LNCaP clone FGC (cell line): ENCODE results near the gene PRKN.

ENCODE experiments used
- DNase-seq: peaks from one replicate; pipeline ENCODE4 v3.0.0-alpha.2; 2011; ENCODE audit warnings: low read depth
- H3K4me3 ChIP-seq: 2 replicates; pipeline ENCODE4 v1.5.1; 2011; ENCODE audit warnings: mild to moderate bottlenecking, low read depth, low read length, control low read depth
- CTCF ChIP-seq: IDR thresholded peaks from 2 replicates; pipeline ENCODE4 v1.5.1; 2012; ENCODE audit warnings: mild to moderate bottlenecking; ENCODE audit not compliant: control insufficient read depth, insufficient read depth; ENCODE audit errors: extremely low read depth

PRKN gene

DNA sequence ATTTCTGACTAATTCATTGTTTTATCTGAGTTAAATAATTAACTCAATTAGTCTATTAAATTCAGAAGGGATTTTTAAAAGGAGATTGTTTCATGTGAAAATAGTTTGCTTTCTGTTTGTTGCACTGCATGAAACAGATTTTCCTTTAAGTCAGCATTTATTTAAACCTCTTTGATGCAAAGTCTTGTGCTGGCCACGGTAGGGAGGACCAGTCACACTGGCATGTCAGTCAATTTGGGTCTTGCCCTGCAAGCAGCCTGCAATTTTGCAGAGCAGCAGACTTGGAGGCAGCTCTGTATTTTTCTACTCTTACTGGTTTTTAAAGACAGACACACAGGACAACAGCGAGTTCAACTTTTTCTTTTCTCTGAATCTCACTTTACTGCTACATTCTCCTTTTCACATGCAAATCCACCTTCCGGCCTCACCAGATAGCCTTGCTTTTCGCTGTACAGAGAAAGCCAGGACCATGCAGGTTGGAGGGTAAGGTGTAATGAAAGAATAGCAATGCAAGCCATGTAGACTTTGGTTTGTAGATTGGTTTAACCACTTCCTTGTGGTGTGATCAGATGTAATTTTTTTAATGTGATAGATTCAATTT lies 763.8 kb downstream of the PRKN start:
- no peak for DNase-seq
- H3K4me3 ChIP-seq: no peak overlapping the region
- TF ChIP-seq CTCF: no peak

GRCh38 chr6:161963181-161963580 lies 764.4 kb downstream of the PRKN start:
- no peak for TF ChIP-seq CTCF
- DNase-seq: no peak
- H3K4me3 ChIP-seq: no peak overlapping the region

DNA sequence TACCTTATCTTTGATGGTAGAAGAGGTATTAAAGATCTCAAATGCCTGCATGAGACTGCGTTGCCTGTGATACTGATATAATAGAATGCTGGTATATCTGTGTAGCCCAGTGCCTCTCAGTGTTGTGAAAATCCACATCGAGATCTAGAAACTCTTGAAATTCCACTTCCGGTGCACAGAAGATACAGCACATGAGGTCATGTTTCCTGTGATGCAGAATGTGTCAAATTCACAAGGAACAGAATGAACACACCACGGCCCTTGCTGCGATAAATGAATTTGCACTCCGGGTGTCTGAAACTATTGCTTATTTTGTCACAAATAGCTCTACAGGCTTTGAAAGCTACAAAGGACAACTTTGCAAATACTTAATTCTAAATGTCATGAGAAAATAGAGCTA lies 765.8 kb downstream of the PRKN start:
- TF ChIP-seq CTCF: no peak
- DNase-seq: no peak
- no peak overlapping the region for H3K4me3 ChIP-seq

- no peak for TF ChIP-seq CTCF
- H3K4me3 ChIP-seq: no peak overlapping the region
- DNase-seq: no peak
These were observed 766.5 kb downstream of the PRKN start for GRCh38 chr6:161961046-161961445.

DNA sequence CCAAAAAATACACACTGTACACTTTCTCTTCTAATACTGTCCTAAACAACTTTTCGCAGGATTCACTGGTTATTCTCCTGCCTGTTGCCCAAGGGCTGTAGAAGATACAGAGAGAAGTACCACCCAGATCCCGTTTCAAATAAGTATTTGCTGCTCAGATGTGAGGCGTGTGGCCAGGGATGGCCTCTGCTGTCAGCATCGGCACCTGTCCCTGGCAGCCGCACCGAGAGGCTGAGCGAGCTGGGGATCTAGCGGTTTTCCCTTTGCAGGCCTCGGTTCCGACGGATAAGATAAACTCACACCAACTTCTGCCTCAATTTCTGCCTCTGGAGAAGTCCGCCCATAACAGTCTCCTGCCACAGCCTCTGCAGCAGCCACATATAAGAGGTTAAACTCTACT lies 768.5 kb downstream of the PRKN start:
- no peak for TF ChIP-seq CTCF
- no peak for DNase-seq
- H3K4me3 ChIP-seq: no peak overlapping the region

DNA sequence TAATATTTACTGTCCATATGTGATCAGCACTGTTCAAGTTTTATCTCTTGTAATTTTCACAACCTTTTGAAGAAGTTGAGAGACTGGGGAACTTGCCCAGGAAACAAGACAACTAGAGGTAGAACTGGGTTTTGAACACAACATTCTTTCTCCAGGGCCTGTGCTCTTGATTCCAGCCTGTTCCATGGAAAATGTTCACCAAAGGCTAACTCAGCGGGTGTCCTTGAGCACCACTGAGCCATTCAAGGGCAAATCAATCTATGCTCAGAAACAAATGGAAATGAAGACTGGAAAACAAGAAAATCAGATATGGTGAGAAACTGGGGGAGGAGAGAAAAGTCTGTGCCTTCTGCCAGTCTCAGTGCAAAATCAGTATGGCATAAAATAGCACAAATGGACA lies 771.5 kb downstream of the PRKN start:
- no peak for DNase-seq
- no peak for TF ChIP-seq CTCF
- no peak overlapping the region for H3K4me3 ChIP-seq

DNA sequence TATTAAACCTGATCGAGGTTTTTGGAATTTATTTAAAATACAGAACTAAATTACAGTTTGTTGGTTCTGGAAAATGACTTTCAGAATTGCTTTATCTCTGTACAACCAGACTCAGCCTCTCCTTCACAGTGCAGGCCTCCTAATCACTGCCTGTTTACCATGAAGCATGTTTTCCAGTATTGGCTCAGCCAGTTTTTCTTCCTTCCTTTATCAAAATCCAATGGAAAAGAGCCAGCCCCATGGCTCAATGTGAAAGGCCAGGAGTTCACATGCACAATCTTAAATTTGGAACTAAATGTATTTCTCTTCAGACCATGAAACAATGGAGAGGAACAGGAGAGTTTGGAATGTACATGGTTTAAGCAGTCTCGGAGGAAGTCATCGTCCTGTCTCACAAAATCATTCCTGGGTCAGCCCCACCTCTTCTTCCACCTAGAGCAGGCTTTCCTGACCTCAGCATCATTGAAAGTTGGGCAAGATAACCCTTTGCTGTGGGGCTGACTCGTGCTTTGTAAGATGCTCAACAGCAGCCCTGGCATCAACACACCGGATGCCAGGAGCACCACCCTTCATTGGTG lies 772.8 kb downstream of the PRKN start:
- no peak for TF ChIP-seq CTCF
- H3K4me3 ChIP-seq: no peak overlapping the region
- no peak for DNase-seq
